Pancreas (tissue), 10 donors: Measurements from ENCODE around the gene ZNF628. TPM values are rescaled to one million over a fixed set of nuclear protein-coding genes. Genes with fewer than 3 reads are reported as not detected.

Experiments
- ATAC-seq, 4 donors: fragments of 200-7000 bp; cut with Tn5 transposase; one replicate each; pipeline versions ENCODE4 v1.8.0 to v1.9.1; 2020; ENCODE audit warnings: mild to moderate bottlenecking in 4 of 4, moderate library complexity in 4 of 4
- DNase-seq, 6 donors: peaks; one replicate each; pipeline ENCODE4 v3.0.0-alpha.2; 2020
- FAIRE-seq: peaks from 2 replicates; lab custom pipeline; 2012; peaks lifted over from hg19 to GRCh38; lab: Jason Lieb, UNC
- H3K27ac ChIP-seq, 4 donors: fragments of 200-600 bp; sonication (generic); 1 replicate in 3 of 4; 2 replicates in 1 of 4; pipeline versions ENCODE4 v1.5.0 to v1.8.0; 2020
- H3K27me3 ChIP-seq, 4 donors: fragments of 200-600 bp; one replicate each; pipeline ENCODE4 v1.8.0; 2021
- H3K36me3 ChIP-seq, 3 donors: fragments of 200-600 bp; sonication (generic) in 1 of 3; one replicate each; pipeline versions ENCODE4 v1.5.0 to v1.8.0; 2020 to 2021
- H3K4me1 ChIP-seq, 3 donors: fragments of 200-600 bp; one replicate each; pipeline ENCODE4 v1.8.0; 2021
- H3K4me3 ChIP-seq, 4 donors: fragments of 200-600 bp; sonication (generic) in 2 of 4; one replicate each; pipeline versions ENCODE4 v1.5.0 to v1.8.0; 2020 to 2021
- H3K9me3 ChIP-seq, 4 donors: fragments of 200-600 bp; one replicate each; pipeline ENCODE4 v1.8.0; 2021
- CTCF ChIP-seq, 4 donors: fragments of 200-600 bp; sonication (generic) in 3 of 4; IDR thresholded peaks; one replicate each; pipeline versions ENCODE4 v1.5.0 to v1.8.0; 2021; ENCODE audit warnings: antibody characterized with exemption in 4 of 4
- WGBS, 2 donors: extraction: QIAGEN DNeasy Blood & Tissue Kit; methylation state at CpG; one replicate each; pipeline ENCODE4 v1.1.7; 2013; 5-methylcytosine and 5-hydroxymethylcytosine counted together
- intact Hi-C, 3 donors: fragments of 100-400 bp; cut with DNase I; formaldehyde crosslinking; loops; one replicate each; pipeline versions ENCODE4 v1.11.1 to v1.14.2; 2022
- polyA plus RNA-seq, 2 donors: library from polyadenylated mRNA; stranded (reverse); fragments of 200-250 nt; gene quantifications; one replicate each; pipeline ENCODE4 v1.2.3, GENCODE V29; 2013
- total RNA-seq, 6 donors: library from RNA; stranded (reverse); fragmentation: NEBNext Ultra II Directional in 4 of 6; extraction: Animal tissue kit (Norgen Biotek cat#: 25700) in 4 of 6; gene quantifications; one replicate each; pipeline versions ENCODE4 v1.2.1 to v1.2.4, GENCODE V29; 2021 to 2023
- donor health status: healthy with polysubstance abuse.
- donor health status: DM: no; HTN: no; CAD: no; lungs with moderate emphysema.
- donor health status: DM: no; HTN: no; CAD: no.
- donor health status: control.
- donor health status: control.
- donor health status: Bipolar disorder and iron deficiency.
- donor health status: DM: yes; HTN: yes; CAD: no.
- donor health status: DM: no; HTN: no; CAD: no.
- donor health status: DM: no; HTN: no; CAD: no.
- donor health status: DM: yes; HTN: yes; CAD: no.

Gene ZNF628
- 1 to 10 TPM; 3.4 to 6.2 (median 4.1) TPM for total RNA-seq
- polyA plus RNA-seq, result 1 to 10 TPM; 2.6 to 7.8 TPM

- Histone ChIP-seq H3K4me1 (peaks cover 9 to 19% (median 19%) of the 10 kb centered on the region in 3 donors), H3K27me3 (no peaks in the 10 kb centered on the region), H3K9me3 (no peaks in the 10 kb centered on the region), H3K4me3 (peak within 1 kb of the TSS; percentile 32 to 59 (median 52)), H3K36me3 (no peaks in the 10 kb centered on the region), H3K27ac (peak within 1 kb of the TSS; percentile 82 to 94 (median 90))
- peak; percentile 93 to 97 (median 94) for ATAC-seq
- 1 to 3% methylated on average over 28 to 61 of the region's 61 CpGs for WGBS, 2 donors
- FAIRE-seq, result no peak
- no peak for TF ChIP-seq CTCF (IDR thresholded peaks at IDR 0.05)
- peak; percentile 97 to 99 (median 99) for DNase-seq
- intact Hi-C loops, result no loop called here
These were observed at the start of gene ZNF628 for GRCh38 chr19:55476100-55476775. ZNF628 (plus strand) TSS chr19:55476617; CDS start chr19:55479911, 3,294 bp downstream.

- FAIRE-seq, result no peak
- 81 to 100% methylated on average over 1 of the region's 1 CpG for WGBS, 2 donors
These were observed 45.2 kb upstream of the ZNF628 start for GRCh38 chr19:55431183-55431582.

GRCh38 chr19:55432241-55432959 lies 44.0 kb upstream of the ZNF628 start:
- no peak overlapping the region for H3K4me3 ChIP-seq
- H3K4me1 ChIP-seq, result no peaks in the 10 kb centered on the region
- no peak for DNase-seq
- FAIRE-seq, result no peak
- no peak for ATAC-seq
- WGBS, 2 donors, result 76 to 77% methylated on average over 14 of the region's 14 CpGs
- H3K36me3 ChIP-seq, result no peaks in the 10 kb centered on the region
- intact Hi-C loops, result no loop called here
- no peaks in the 10 kb centered on the region for H3K9me3 ChIP-seq
- H3K27ac ChIP-seq, result no peak overlapping the region
- H3K27me3 ChIP-seq, result peaks cover 0 to 8% (median 2%) of the 10 kb centered on the region in 4 donors
- no peak for TF ChIP-seq CTCF (IDR thresholded peaks at IDR 0.05)

More at GRCh38 chr19:55431183-55431582, 45.2 kb upstream of the ZNF628 start:
- Histone ChIP-seq H3K9me3 (no peaks in the 10 kb centered on the region), H3K4me3 (no peak overlapping the region), H3K27me3 (peaks cover 0 to 8% (median 2%) of the 10 kb centered on the region in 4 donors), H3K27ac (no peak overlapping the region), H3K36me3 (no peaks in the 10 kb centered on the region), H3K4me1 (no peaks in the 10 kb centered on the region)
- no peak for ATAC-seq
- no peak for TF ChIP-seq CTCF (IDR thresholded peaks at IDR 0.05)
- intact Hi-C loops, result no loop called here
- no peak for DNase-seq

GRCh38 chr19:55433292-55433691 lies 43.1 kb upstream of the ZNF628 start:
- no peak for TF ChIP-seq CTCF (IDR thresholded peaks at IDR 0.05)
- DNase-seq (peak in 1 of 6 donors; percentile 71), FAIRE-seq (no peak), ATAC-seq (no peak)
- H3K27me3 ChIP-seq, result peaks cover 0 to 8% (median 2%) of the 10 kb centered on the region in 4 donors
- intact Hi-C loops, result no loop called here
- H3K4me1 ChIP-seq, result no peaks in the 10 kb centered on the region
- no peaks in the 10 kb centered on the region for H3K36me3 ChIP-seq
- H3K27ac ChIP-seq, result no peak overlapping the region
- H3K4me3 ChIP-seq, result no peak overlapping the region
- no peaks in the 10 kb centered on the region for H3K9me3 ChIP-seq
- 1 to 5% methylated on average over 19 to 48 of the region's 48 CpGs for WGBS, 2 donors
